Measurements from ENCODE around the gene TRIP13.

DNA sequence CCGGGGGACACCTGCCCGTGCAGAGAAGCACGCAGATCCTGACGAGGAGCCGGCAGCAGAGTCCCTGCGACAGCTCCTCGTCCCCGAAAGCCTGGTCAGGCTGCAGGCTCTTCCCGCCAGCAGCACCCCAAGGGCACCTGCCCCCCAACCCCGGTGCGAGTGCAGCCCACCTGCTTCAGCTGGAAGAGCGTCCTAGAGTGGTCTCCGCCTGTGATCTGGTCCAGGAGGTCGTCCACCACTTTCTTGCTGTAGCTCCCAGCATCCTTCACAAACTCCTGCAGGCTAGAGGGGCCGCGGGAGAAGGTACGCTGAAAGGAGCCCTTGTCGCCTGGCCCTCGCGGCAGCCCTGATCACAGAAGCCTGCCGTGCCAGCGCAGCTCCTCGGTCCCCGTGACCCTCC is 16.8 kb upstream of the TRIP13 start:
- TF ChIP-seq, protein P1, sequence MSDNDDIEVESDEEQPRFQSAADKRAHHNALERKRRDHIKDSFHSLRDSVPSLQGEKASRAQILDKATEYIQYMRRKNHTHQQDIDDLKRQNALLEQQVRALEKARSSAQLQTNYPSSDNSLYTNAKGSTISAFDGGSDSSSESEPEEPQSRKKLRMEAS (IDR thresholded peaks at IDR 0.05), result no peak
- TF ChIP-seq, protein P2, sequence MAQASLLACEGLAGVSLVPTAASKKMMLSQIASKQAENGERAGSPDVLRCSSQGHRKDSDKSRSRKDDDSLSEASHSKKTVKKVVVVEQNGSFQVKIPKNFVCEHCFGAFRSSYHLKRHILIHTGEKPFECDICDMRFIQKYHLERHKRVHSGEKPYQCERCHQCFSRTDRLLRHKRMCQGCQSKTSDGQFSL (CRISPR knock-in tag; IDR thresholded peaks at IDR 0.05), result no peak
- TF ChIP-seq TP53 (CRISPR knock-in tag; conservative IDR thresholded peaks at IDR 0.05) (no peak), ZNF317 (CRISPR knock-in tag; IDR thresholded peaks at IDR 0.05) (no peak), ZNF12 (CRISPR knock-in tag; IDR thresholded peaks at IDR 0.05) (no peak), SUZ12 (IDR thresholded peaks at IDR 0.05; ENCODE audit: low read depth, low read length) (no peak), GABPA (IDR thresholded peaks at IDR 0.05; ENCODE audit: low read depth, low read length) (no peak), GABPA (CRISPR knock-in tag; IDR thresholded peaks at IDR 0.05; ENCODE audit: low read depth) (no peak), HNRNPL (IDR thresholded peaks at IDR 0.05; ENCODE audit: low read depth, low read length) (no peak), PHF21A (CRISPR knock-in tag; IDR thresholded peaks at IDR 0.05) (no peak), ZNF567 (CRISPR knock-in tag; IDR thresholded peaks at IDR 0.05; ENCODE audit: borderline replicate concordance) (no peak)
- TF ChIP-seq, protein P3, sequence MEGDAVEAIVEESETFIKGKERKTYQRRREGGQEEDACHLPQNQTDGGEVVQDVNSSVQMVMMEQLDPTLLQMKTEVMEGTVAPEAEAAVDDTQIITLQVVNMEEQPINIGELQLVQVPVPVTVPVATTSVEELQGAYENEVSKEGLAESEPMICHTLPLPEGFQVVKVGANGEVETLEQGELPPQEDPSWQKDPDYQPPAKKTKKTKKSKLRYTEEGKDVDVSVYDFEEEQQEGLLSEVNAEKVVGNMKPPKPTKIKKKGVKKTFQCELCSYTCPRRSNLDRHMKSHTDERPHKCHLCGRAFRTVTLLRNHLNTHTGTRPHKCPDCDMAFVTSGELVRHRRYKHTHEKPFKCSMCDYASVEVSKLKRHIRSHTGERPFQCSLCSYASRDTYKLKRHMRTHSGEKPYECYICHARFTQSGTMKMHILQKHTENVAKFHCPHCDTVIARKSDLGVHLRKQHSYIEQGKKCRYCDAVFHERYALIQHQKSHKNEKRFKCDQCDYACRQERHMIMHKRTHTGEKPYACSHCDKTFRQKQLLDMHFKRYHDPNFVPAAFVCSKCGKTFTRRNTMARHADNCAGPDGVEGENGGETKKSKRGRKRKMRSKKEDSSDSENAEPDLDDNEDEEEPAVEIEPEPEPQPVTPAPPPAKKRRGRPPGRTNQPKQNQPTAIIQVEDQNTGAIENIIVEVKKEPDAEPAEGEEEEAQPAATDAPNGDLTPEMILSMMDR (CRISPR knock-in tag; IDR thresholded peaks at IDR 0.05), result no peak

Data from HepG2 (cell line).